Measurements from ENCODE around the gene TMEM147.

TMEM147 gene

GRCh38 chr19:35545001-35545854, at the start of gene TMEM147:
Gene TMEM147 (plus strand): TSS chr19:35545626. CDS start chr19:35545740, 114 bp downstream.
- FAIRE-seq = no peak

DNA sequence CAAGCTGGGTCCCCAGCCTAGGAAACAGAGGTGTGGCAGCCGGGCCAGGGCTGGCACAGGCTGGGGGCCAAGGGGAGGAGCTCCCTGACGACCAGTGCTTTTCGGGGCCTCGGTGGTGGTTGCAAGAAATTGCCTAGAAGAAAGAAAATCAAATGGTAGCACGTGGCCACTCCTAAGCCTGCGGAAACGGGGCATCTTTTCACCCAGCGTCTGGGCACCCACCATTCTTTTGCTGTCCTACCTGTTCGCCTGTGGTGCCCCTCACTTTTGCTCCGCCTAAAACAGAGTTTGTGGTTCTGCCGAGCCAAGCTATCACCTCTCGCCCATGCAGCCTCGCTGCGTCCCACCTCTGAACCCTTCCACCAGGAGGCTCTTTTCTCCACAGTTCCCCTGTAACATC, 48.0 kb upstream of the TMEM147 start:
- FAIRE-seq = no peak

More at GRCh38 chr19:35545001-35545854, at the start of gene TMEM147:
- DNase-seq (ENCODE audit: low spot score) = peak; percentile 60

GRCh38 chr19:35498220-35498619, 47.2 kb upstream of the TMEM147 start:
- DNase-seq (ENCODE audit: low spot score) (no peak), FAIRE-seq (no peak)

More for the DNA sequence above, 48.0 kb upstream of the TMEM147 start:
- no peak for DNase-seq (ENCODE audit: low spot score)

DNA sequence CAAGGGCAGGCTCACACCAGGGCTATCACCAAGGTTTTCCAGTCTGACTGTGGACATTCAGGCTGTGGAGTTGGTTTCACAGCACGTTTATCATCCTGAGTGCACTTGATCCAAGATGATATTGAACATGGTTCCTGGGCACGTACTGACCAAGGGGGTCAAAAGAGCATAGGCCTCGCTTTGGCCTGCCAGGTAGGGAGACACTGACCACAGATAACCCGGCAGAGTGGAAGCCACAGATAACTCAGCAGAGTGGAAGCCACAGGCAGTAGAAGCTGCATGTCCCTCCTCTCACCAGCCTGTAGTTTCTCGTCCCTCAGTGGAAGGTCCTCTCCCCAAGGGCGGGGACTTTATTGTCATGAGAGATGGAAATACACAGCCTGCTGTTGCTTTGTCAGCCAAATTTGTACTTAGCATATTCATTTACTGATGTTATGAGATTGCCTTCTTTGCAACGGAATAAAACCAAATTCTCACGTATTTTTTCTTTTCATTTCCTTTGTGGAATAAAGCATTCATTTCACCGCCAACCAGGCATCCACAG, 46.4 kb upstream of the TMEM147 start:
- FAIRE-seq (no peak), DNase-seq (ENCODE audit: low spot score) (no peak)

GRCh38 chr19:35500611-35501010, 44.8 kb upstream of the TMEM147 start:
- DNase-seq (ENCODE audit: low spot score) (no peak), FAIRE-seq (no peak)

GRCh38 chr19:35501684-35502083, 43.7 kb upstream of the TMEM147 start:
- DNase-seq (ENCODE audit: low spot score) = no peak
- FAIRE-seq = no peak

GRCh38 chr19:35502751-35503150, 42.7 kb upstream of the TMEM147 start:
- FAIRE-seq (no peak), DNase-seq (ENCODE audit: low spot score) (no peak)

DNA sequence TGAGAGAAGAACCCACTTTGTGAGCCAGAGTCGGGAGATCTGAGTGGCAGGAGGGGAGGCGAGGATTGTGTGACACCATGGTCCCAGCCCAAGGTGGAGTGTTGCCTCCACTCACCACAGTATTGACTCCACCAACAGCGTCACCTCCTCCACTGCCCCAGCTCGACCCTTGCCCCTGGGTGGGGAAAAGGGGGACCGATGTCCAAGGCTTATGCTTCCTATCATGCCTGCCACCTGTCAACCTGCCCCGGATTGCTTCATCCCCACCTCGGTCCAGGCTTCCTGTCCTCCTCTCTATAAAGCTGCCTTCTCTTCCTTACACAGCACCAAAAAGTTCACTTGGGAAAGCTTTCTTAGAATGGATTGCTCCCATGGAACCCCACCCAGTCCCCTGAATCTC, 39.4 kb upstream of the TMEM147 start:
- DNase-seq (ENCODE audit: low spot score) (no peak), FAIRE-seq (no peak)

- DNase-seq (ENCODE audit: low spot score) (no peak), FAIRE-seq (no peak)
These were observed 37.9 kb upstream of the TMEM147 start for GRCh38 chr19:35507561-35507960.

GRCh38 chr19:35508129-35508528, 37.3 kb upstream of the TMEM147 start:
- DNase-seq (ENCODE audit: low spot score) (no peak), FAIRE-seq (no peak)

DNA sequence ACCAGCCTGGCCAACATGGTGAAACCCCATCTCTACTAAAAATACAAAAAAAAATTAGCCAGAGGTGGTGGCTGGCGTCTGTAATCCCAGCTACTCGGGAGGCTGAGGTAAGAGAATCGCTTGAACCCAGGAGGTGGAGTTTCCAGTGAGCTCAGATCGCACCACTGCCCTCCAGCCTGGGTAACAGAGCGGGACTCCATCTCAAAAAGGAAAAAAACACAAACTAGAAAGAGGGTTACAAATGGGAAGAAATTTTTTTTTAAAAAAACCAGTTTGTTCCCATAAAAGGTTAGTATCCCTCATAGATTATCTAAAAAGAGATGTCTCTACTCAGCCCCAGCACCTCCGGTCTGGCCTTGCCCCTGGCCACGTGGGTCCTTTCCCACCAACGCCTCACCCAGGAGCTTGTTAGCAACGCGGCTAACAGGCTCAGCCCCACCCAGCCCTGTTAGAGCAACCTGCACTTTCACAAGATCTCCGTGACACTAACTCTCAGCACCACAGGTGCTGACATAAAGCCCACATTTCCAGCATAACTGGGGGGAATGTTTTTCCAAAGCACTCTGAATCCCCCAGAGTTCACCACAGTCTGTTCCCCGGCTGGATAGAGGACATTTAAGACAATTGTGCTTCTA, 36.3 kb upstream of the TMEM147 start:
- FAIRE-seq = no peak
- no peak for DNase-seq (ENCODE audit: low spot score)

- FAIRE-seq (no peak), DNase-seq (ENCODE audit: low spot score) (peak; percentile 4)
These were observed 35.4 kb upstream of the TMEM147 start for GRCh38 chr19:35509861-35510625.

DNA sequence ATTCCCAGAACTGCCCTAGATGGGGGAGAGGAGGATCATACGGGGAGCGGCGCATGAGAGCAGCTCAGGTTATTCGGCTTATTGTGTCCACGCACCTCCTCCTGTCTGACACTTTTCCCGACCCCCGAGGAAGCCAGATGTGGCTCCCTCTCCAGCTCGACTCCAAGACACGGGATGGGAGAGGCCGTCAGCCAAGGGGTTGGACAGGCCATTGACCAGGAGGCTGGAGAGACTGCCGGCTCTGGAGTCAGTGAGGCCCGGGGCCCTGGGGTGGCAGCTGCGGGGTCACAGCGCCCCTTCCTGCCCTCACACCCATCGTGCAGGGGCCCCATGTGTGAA, 34.8 kb upstream of the TMEM147 start:
- no peak for FAIRE-seq
- no peak for DNase-seq (ENCODE audit: low spot score)

DNA sequence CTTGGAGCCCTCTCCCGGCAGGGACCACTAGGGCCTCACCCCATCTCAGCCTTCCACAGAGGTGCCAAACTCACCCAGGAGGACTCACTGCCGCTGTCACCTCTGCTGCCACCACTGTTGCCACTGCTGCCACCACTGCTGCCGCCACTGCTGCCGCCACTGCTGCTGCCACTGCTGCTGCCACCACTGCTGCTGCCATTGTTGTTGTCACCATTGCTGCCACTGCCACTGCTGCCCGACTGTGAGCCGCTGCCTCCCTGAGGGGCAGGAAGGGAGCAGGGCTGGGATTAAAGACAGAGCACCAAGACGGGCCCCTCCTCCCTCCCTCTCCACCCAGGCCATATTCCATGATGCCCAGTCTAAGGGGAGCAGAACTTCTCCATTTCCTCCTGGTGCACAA, 34.1 kb upstream of the TMEM147 start:
- DNase-seq (ENCODE audit: low spot score) = no peak
- no peak for FAIRE-seq

GRCh38 chr19:35512831-35513627, 32.4 kb upstream of the TMEM147 start:
- FAIRE-seq (no peak), DNase-seq (ENCODE audit: low spot score) (no peak)

GRCh38 chr19:35513628-35514281, 31.7 kb upstream of the TMEM147 start, which contains the start of gene DMKN:
Gene DMKN (minus strand): TSS chr19:35513649. CDS start chr19:35513475, 174 bp downstream.
- FAIRE-seq (no peak), DNase-seq (ENCODE audit: low spot score) (no peak)

- FAIRE-seq = no peak
- DNase-seq (ENCODE audit: low spot score) = no peak
These were observed 31.1 kb upstream of the TMEM147 start for GRCh38 chr19:35514282-35514809.

- FAIRE-seq = no peak
- no peak for DNase-seq (ENCODE audit: low spot score)
These were observed 29.1 kb upstream of the TMEM147 start for GRCh38 chr19:35516310-35516709.

- FAIRE-seq = no peak
These were observed 28.1 kb upstream of the TMEM147 start for GRCh38 chr19:35517342-35517741.

GRCh38 chr19:35518313-35518712, 27.1 kb upstream of the TMEM147 start:
- no peak for FAIRE-seq
- peak; percentile 48 for DNase-seq (ENCODE audit: low spot score)

More at GRCh38 chr19:35517342-35517741, 28.1 kb upstream of the TMEM147 start:
- DNase-seq (ENCODE audit: low spot score) = no peak
